K562 (cell line): Measurements from ENCODE around the gene UNC13A. TPM values are rescaled to one million over a fixed set of nuclear protein-coding genes. Genes with fewer than 3 reads are reported as not detected.

Experiments
- ATAC-seq: fragments of 200-7000 bp; cut with Tn5 transposase; 3 replicates; pipeline ENCODE4 v1.9.1; 2020; ENCODE audit warnings: moderate library complexity
- BruUV-seq: library from RNA; stranded (reverse); fragments of 400-500 nt; replicated peaks from 2 replicates; lab custom pipeline; 2021; lab: Mats Ljungman, UMichigan
- CTCF ChIA-PET: fragments of 300-600 bp; formaldehyde crosslinking; extraction: SDS; loops from one replicate; lab custom pipeline; 2021; ENCODE audit warnings: low intra/inter-chr PET ratio; lab: Yijun Ruan, JAX
- POLR2A ChIA-PET: fragments of 300-600, 350-650 bp; sonication (Branson Sonifier 250); formaldehyde crosslinking; extraction: SDS; loops from one replicate; lab custom pipeline; 2021; ENCODE audit warnings: antibody characterized with exemption, inconsistent platforms; lab: Yijun Ruan, JAX
- DNase-seq, 4 experiments: peaks; one replicate each; pipeline versions ENCODE4 v3.0.0 to v3.0.0-alpha.2; 2011 to 2018; ENCODE audit warnings: low spot score in 3 of 4, mixed read lengths in 3 of 4; ENCODE audit errors: extremely low read depth in 1 of 4
- FAIRE-seq: peaks from 2 replicates; lab custom pipeline; 2011; peaks lifted over from hg19 to GRCh38; lab: Jason Lieb, UNC
- H2AFZ ChIP-seq: 2 replicates; pipeline ENCODE4 v1.6.0; 2011; ENCODE audit warnings: low read depth, low read length, control low read depth, inconsistent platforms
- H3K27ac ChIP-seq: fragments of 200-600 bp; 3 replicates; pipeline ENCODE4 v1.8.0; 2011; ENCODE audit warnings: low read depth, mild to moderate bottlenecking, control low read depth, inconsistent platforms, low read length, moderate library complexity, mixed read lengths; ENCODE audit errors: extremely low read depth
- H3K27me3 ChIP-seq, 2 experiments: fragments of 300-600 bp in 1 of 2; 2 replicates in 1 of 2; 3 replicates in 1 of 2; pipeline versions ENCODE4 v1.6.0 to v1.8.0; 2011; ENCODE audit warnings: inconsistent platforms in 2 of 2, low read length in 2 of 2, mild to moderate bottlenecking in 1 of 2, mixed read lengths in 1 of 2, moderate library complexity in 1 of 2; ENCODE audit not compliant: control insufficient read depth in 2 of 2, insufficient read depth in 2 of 2
- H3K36me3 ChIP-seq: fragments of 300-600 bp; 3 replicates; pipeline ENCODE4 v1.8.0; 2011; ENCODE audit warnings: mild to moderate bottlenecking, low read length, inconsistent platforms; ENCODE audit not compliant: control insufficient read depth, insufficient read depth
- H3K4me1 ChIP-seq, 2 experiments: fragments of 200-600 bp in 1 of 2; replicated peaks in 1 of 2; 2 replicates in 1 of 2; 3 replicates in 1 of 2; pipeline versions ENCODE4 v1.5.1 to v1.8.0; 2011; ENCODE audit warnings: inconsistent platforms in 2 of 2, low read length in 2 of 2, mild to moderate bottlenecking in 1 of 2, mixed read lengths in 1 of 2, moderate library complexity in 1 of 2; ENCODE audit not compliant: control insufficient read depth in 2 of 2, insufficient read depth in 2 of 2
- H3K4me2 ChIP-seq: 2 replicates; pipeline ENCODE4 v1.6.1; 2011; ENCODE audit warnings: low read length, control low read depth, inconsistent platforms, mixed read lengths; ENCODE audit not compliant: insufficient read depth
- H3K4me3 ChIP-seq: fragments of 200-600 bp; sonication (generic), shearing (Covaris generic); 2 replicates; pipeline ENCODE4 v1.5.1; 2016; ENCODE audit warnings: control low read depth, inconsistent platforms
- H3K79me2 ChIP-seq: fragments of 200-600 bp; 3 replicates; pipeline ENCODE4 v1.8.0; 2011; ENCODE audit warnings: low read length, inconsistent platforms; ENCODE audit not compliant: control insufficient read depth, insufficient read depth
- H3K9ac ChIP-seq, 2 experiments: 2 replicates each; pipeline versions ENCODE4 v1.6.0 to v1.6.1; 2011; ENCODE audit warnings: low read depth in 2 of 2, low read length in 2 of 2, control low read depth in 1 of 2, inconsistent platforms in 1 of 2, mild to moderate bottlenecking in 1 of 2, mixed read lengths in 1 of 2; ENCODE audit not compliant: insufficient read depth in 1 of 2
- H3K9me1 ChIP-seq: one replicate; pipeline ENCODE4 v1.6.0; 2011; ENCODE audit warnings: inconsistent platforms, mild to moderate bottlenecking, low read length, moderate library complexity; ENCODE audit not compliant: control insufficient read depth, insufficient read depth
- H3K9me3 ChIP-seq: replicated peaks from 2 replicates; pipeline ENCODE4 v1.5.1; 2011; ENCODE audit warnings: low read depth, low read length, inconsistent platforms; ENCODE audit not compliant: control insufficient read depth, insufficient read depth
- H4K20me1 ChIP-seq: replicated peaks from 2 replicates; pipeline ENCODE4 v1.6.1; 2011; ENCODE audit warnings: low read length, inconsistent platforms, mixed read lengths; ENCODE audit not compliant: control insufficient read depth, insufficient read depth
- CBX5 ChIP-seq: IDR thresholded peaks from 2 replicates; pipeline ENCODE4 v1.6.1; 2014; ENCODE audit warnings: low read depth, borderline replicate concordance
- CREB3 ChIP-seq: fragments of 450-650 bp; conservative IDR thresholded peaks from 2 replicates; pipeline ENCODE4 v1.6.1; 2016; ENCODE audit warnings: missing genetic modification characterization, low read depth, mild to moderate bottlenecking, missing compliant biosample characterization, moderate library complexity
- ELK3 ChIP-seq: fragments of 450-650 bp; formaldehyde crosslinking; IDR thresholded peaks from 2 replicates; pipeline ENCODE4 v1.4.0; 2020; ENCODE audit warnings: mild to moderate bottlenecking
- FOXK1 ChIP-seq: sonication (generic); formaldehyde crosslinking; IDR thresholded peaks from 2 replicates; pipeline ENCODE4 v1.8.0; 2022; ENCODE audit warnings: missing genetic modification reagents, mild to moderate bottlenecking, borderline replicate concordance
- FOXK2 ChIP-seq, 2 experiments: fragments of 450-650 bp; IDR thresholded peaks in 1 of 2; conservative IDR thresholded peaks in 1 of 2; 2 replicates each; pipeline ENCODE4 v1.6.1; 2016; ENCODE audit warnings: low read depth in 2 of 2, mild to moderate bottlenecking in 1 of 2
- HMGN3 ChIP-seq: IDR thresholded peaks from 2 replicates; pipeline ENCODE4 v1.6.1; 2011; ENCODE audit warnings: borderline replicate concordance, low read depth, mild to moderate bottlenecking, mixed read lengths, low read length; ENCODE audit not compliant: insufficient read length; ENCODE audit errors: extremely low read depth
- HOXB6 ChIP-seq: fragments of 250-450 bp; sonication (Bioruptor Pico); IDR thresholded peaks from 2 replicates; pipeline ENCODE4 v1.5.1; 2022; ENCODE audit warnings: mild to moderate bottlenecking, borderline replicate concordance
- ILF3 ChIP-seq: fragments of 450-650 bp; IDR thresholded peaks from 2 replicates; pipeline ENCODE4 v1.6.1; 2018; ENCODE audit warnings: antibody characterized with exemption, mild to moderate bottlenecking, moderate library complexity, borderline replicate concordance
- L3MBTL2 ChIP-seq: fragments of 450-650 bp; IDR thresholded peaks from 2 replicates; pipeline ENCODE4 v1.6.1; 2016; ENCODE audit warnings: mild to moderate bottlenecking, moderate library complexity
- LCOR ChIP-seq: sonication (generic); formaldehyde crosslinking; IDR thresholded peaks from 2 replicates; pipeline ENCODE4 v1.8.0; 2022; ENCODE audit warnings: mild to moderate bottlenecking, missing genetic modification reagents
- NCOA1 ChIP-seq: fragments of 450-650 bp; IDR thresholded peaks from 2 replicates; pipeline ENCODE4 v1.6.1; 2016; ENCODE audit warnings: low read depth
- SMAD3 ChIP-seq: fragments of 450-650 bp; formaldehyde crosslinking; conservative IDR thresholded peaks from 2 replicates; pipeline ENCODE4 v1.4.0; 2020; ENCODE audit warnings: mild to moderate bottlenecking
- SMARCB1 ChIP-seq: IDR thresholded peaks from 2 replicates; pipeline ENCODE4 v1.6.1; 2011; ENCODE audit warnings: improper control_type of control experiment, low read depth; ENCODE audit not compliant: insufficient read length
- STAT5B ChIP-seq: fragments of 250-450 bp; sonication (Bioruptor Pico); IDR thresholded peaks from 2 replicates; pipeline ENCODE4 v1.8.0; 2021; ENCODE audit warnings: mild to moderate bottlenecking, inconsistent platforms
- THRA ChIP-seq: fragments of 450-650 bp; IDR thresholded peaks from 2 replicates; pipeline ENCODE4 v1.6.1; 2017; ENCODE audit warnings: mild to moderate bottlenecking, moderate library complexity
- USF1 ChIP-seq: sonication (generic); formaldehyde crosslinking; IDR thresholded peaks from 2 replicates; pipeline ENCODE4 v1.9.0; 2022; ENCODE audit warnings: mild to moderate bottlenecking, missing genetic modification reagents
- ZKSCAN1 ChIP-seq: fragments of 150-350 bp; IDR thresholded peaks from 2 replicates; pipeline ENCODE4 v1.6.1; 2016; ENCODE audit warnings: low read depth, low read length
- WGBS: fragments of 100-300 bp; shearing (Covaris generic); methylation state at CpG from one replicate; pipeline ENCODE4 v1.1.6; 2016; ENCODE audit warnings: low coverage, mixed read lengths; ENCODE audit not compliant: insufficient coverage; ENCODE audit errors: missing lambda C conversion rate; 5-methylcytosine and 5-hydroxymethylcytosine counted together
- in situ Hi-C: fragments of 300-500 bp; cut with MboI; formaldehyde crosslinking; loops from 4 replicates; pipeline ENCODE4 v1.15.0; 2018; ENCODE audit warnings: inconsistent platforms, mixed read lengths
- intact Hi-C: fragments of 100-400 bp; cut with micrococcal nuclease; formaldehyde crosslinking; loops from 2 replicates; pipeline ENCODE4 v1.14.2; 2022
- polyA plus RNA-seq, 8 experiments: library from polyadenylated mRNA; depleted of rRNA in 4 of 8; stranded (reverse) in 5 of 8; unstranded in 3 of 8; fragments of >200 nt; fragmentation: Nextera tagmentation in 2 of 8; fragmentation: Illumina TruSeq in 1 of 8; extraction: Ambion mirVana in 2 of 8; extraction: Trizol in 1 of 8; gene quantifications; 2 replicates each; pipeline versions ENCODE4 v1.2.1 to v1.2.3, GENCODE V29; 2011 to 2014; ENCODE audit warnings: inconsistent platforms in 1 of 8, missing spikeins in 1 of 8
- total RNA-seq, 7 experiments: library from RNA; depleted of rRNA in 6 of 7; stranded (reverse); fragments of >200 nt in 6 of 7; fragmentation: Illumina TruSeq in 2 of 7; extraction: Trizol in 2 of 7; gene quantifications; 2 replicates each; pipeline versions ENCODE4 v1.2.1 to v1.2.3, GENCODE V29; 2011 to 2021; ENCODE audit warnings: low replicate concordance in 1 of 7

The UNC13A gene
- total and polyA plus RNA-seq, 9 of the 15 experiments (the other 6 are each of a cell fraction or from before 2014, with no cell fraction given), result 0.03 to 1.0 (median 0.25) TPM

- no peak overlapping the region for H2AFZ ChIP-seq
- no peak overlapping the region for H3K9ac ChIP-seq
- FAIRE-seq, result no peak
- H4K20me1 ChIP-seq, result no peaks in the 10 kb centered on the region; the same call in 1 of the 2 replicates
- no peaks in the 10 kb centered on the region for H3K9me1 ChIP-seq
- no peaks in the 10 kb centered on the region for H3K79me2 ChIP-seq
- POLR2A ChIA-PET, result no interaction called here
- intact Hi-C loops, result no loop called here
- ATAC-seq, result no peak
- 0% methylated on average over 1 of the region's 1 CpG for WGBS
- no peak for TF ChIP-seq CBX5
- TF ChIP-seq ILF3, result no peak
- no peak for TF ChIP-seq FOXK2 (conservative IDR thresholded peaks at IDR 0.05 in 1 of 2, IDR thresholded peaks at IDR 0.05 in 1 of 2; ENCODE audit: low read depth in 2 of 2)
- no peak for TF ChIP-seq NCOA1
- no peak for TF ChIP-seq FOXK1
- no peak for TF ChIP-seq ZKSCAN1
- no peak for TF ChIP-seq HOXB6 (CRISPR knock-in tag)
- no peak for TF ChIP-seq CREB3 (tag)
- TF ChIP-seq SMARCB1, result no peak
- no peak for TF ChIP-seq STAT5B (CRISPR knock-in tag)
- no peak for TF ChIP-seq HMGN3
- no peak for TF ChIP-seq L3MBTL2
- no peak for TF ChIP-seq USF1 (CRISPR knock-in tag)
- no peak for TF ChIP-seq THRA
- no peak for TF ChIP-seq SMAD3
- TF ChIP-seq ELK3, result no peak
- TF ChIP-seq LCOR (CRISPR knock-in tag), result no peak
- TF ChIP-seq, all 486 proteins: peak for 0
- Histone ChIP-seq H3K27ac (no peak overlapping the region), H3K9me3 (no peaks in the 10 kb centered on the region), H3K27me3 (peaks cover 17 to 25% of the 10 kb centered on the region in 2 experiments; a peak in 4 of 5 replicates), H3K4me2 (no peak overlapping the region), H3K36me3 (no peaks in the 10 kb centered on the region), H3K4me3 (no peak overlapping the region), H3K4me1 (no peaks in the 10 kb centered on the region)
- BruUV-seq, result no TSS peak
- DNase-seq, result no peak
- CTCF ChIA-PET, result no interaction called here
- in situ Hi-C loops, result no loop called here
Observed at GRCh38 chr19:17633700-17634099, 54.5 kb downstream of the UNC13A start.
